HepG2 (cell line): Measurements from ENCODE around the gene TAP1. TPM values are rescaled to one million over a fixed set of nuclear protein-coding genes. Genes with fewer than 3 reads are reported as not detected.

Experiments used
- ARID2 ChIP-seq: sonication (generic); formaldehyde crosslinking; IDR thresholded peaks from 2 replicates; pipeline ENCODE4 v1.8.1; 2022; ENCODE audit warnings: mild to moderate bottlenecking, missing genetic modification reagents, borderline replicate concordance
- CREB1 ChIP-seq, 2 experiments: fragments of 450-650 bp in 1 of 2; IDR thresholded peaks; 2 replicates each; pipeline ENCODE4 v1.6.1; 2016 to 2017; ENCODE audit warnings: control low read depth in 1 of 2, mild to moderate bottlenecking in 1 of 2, missing compliant biosample characterization in 1 of 2, missing genetic modification characterization in 1 of 2
- ERF ChIP-seq: IDR thresholded peaks from 2 replicates; pipeline ENCODE4 v1.6.1; 2018; ENCODE audit warnings: missing biosample characterization, missing genetic modification reagents
- GATAD2A ChIP-seq: IDR thresholded peaks from 2 replicates; pipeline ENCODE4 v1.6.1; 2016
- KLF11 ChIP-seq: IDR thresholded peaks from 2 replicates; pipeline ENCODE4 v1.6.1; 2016; ENCODE audit warnings: missing compliant biosample characterization
- RAD21 ChIP-seq: fragments of 450-650 bp; formaldehyde crosslinking; IDR thresholded peaks from 2 replicates; pipeline ENCODE4 v1.5.0; 2020; ENCODE audit warnings: mild to moderate bottlenecking
- RFXANK ChIP-seq: IDR thresholded peaks from 2 replicates; pipeline ENCODE4 v1.6.1; 2016
- SAP130 ChIP-seq: IDR thresholded peaks from 2 replicates; pipeline ENCODE4 v1.6.1; 2016; ENCODE audit warnings: low read depth
- SMC3 ChIP-seq: IDR thresholded peaks from 2 replicates; pipeline ENCODE4 v1.6.1; 2011; ENCODE audit warnings: low read length, improper control_type of control experiment
- THAP11 ChIP-seq: IDR thresholded peaks from 2 replicates; pipeline ENCODE4 v1.6.1; 2016; ENCODE audit warnings: missing biosample characterization, missing genetic modification reagents
- ZNF317 ChIP-seq: sonication (generic); formaldehyde crosslinking; IDR thresholded peaks from 2 replicates; pipeline ENCODE4 v1.5.0; 2020; ENCODE audit warnings: mild to moderate bottlenecking, missing genetic modification reagents
- ZSCAN22 ChIP-seq: sonication (generic); formaldehyde crosslinking; IDR thresholded peaks from 2 replicates; pipeline ENCODE4 v1.4.0; 2020; ENCODE audit warnings: mild to moderate bottlenecking, missing genetic modification reagents
- polyA plus RNA-seq, 8 experiments: library from polyadenylated mRNA; depleted of rRNA in 3 of 8; stranded (reverse) in 7 of 8; unstranded in 1 of 8; fragments of >200 nt; fragmentation: Illumina TruSeq in 4 of 8; extraction: Trizol in 4 of 8; gene quantifications; 2 replicates each; pipeline versions ENCODE4 v1.2.1 to v1.2.3, GENCODE V29; 2011 to 2016; ENCODE audit warnings: low read depth in 4 of 8, missing spikeins in 1 of 8, mixed read lengths in 1 of 8; ENCODE audit not compliant: insufficient read depth in 1 of 8
- total RNA-seq, 5 experiments: library from RNA; depleted of rRNA; stranded (reverse); fragments of >200 nt; fragmentation: Illumina TruSeq; extraction: Trizol; gene quantifications; 2 replicates each; pipeline ENCODE4 v1.2.3, GENCODE V29; 2016; ENCODE audit warnings: low read depth in 1 of 5
- TF ChIP-seq, protein P1 (sequence below): sonication (generic); formaldehyde crosslinking; IDR thresholded peaks from 2 replicates; pipeline ENCODE4 v1.5.0; 2020; ENCODE audit warnings: mild to moderate bottlenecking, missing genetic modification reagents, moderate library complexity
- TF ChIP-seq, protein P2 (sequence below): sonication (generic); formaldehyde crosslinking; conservative IDR thresholded peaks from 2 replicates; pipeline ENCODE4 v1.4.0; 2020; ENCODE audit warnings: missing genetic modification reagents
- TF ChIP-seq, protein P3 (sequence below), 2 experiments: sonication (generic) in 1 of 2; formaldehyde crosslinking in 1 of 2; IDR thresholded peaks; 2 replicates each; pipeline versions ENCODE4 v1.4.0 to v1.6.1; 2018 to 2020; ENCODE audit warnings: missing genetic modification reagents in 2 of 2, borderline replicate concordance in 1 of 2, low read depth in 1 of 2, mild to moderate bottlenecking in 1 of 2, missing biosample characterization in 1 of 2
- TF ChIP-seq, protein P4 (sequence below): IDR thresholded peaks from 2 replicates; pipeline ENCODE4 v1.6.1; 2016; ENCODE audit warnings: missing genetic modification reagents, missing compliant biosample characterization

The TAP1 gene
- total and polyA plus RNA-seq, 2 of the 13 experiments (the other 11 are each of a cell fraction or from before 2014, with no cell fraction given) = 31.2 to 52.2 TPM

DNA sequence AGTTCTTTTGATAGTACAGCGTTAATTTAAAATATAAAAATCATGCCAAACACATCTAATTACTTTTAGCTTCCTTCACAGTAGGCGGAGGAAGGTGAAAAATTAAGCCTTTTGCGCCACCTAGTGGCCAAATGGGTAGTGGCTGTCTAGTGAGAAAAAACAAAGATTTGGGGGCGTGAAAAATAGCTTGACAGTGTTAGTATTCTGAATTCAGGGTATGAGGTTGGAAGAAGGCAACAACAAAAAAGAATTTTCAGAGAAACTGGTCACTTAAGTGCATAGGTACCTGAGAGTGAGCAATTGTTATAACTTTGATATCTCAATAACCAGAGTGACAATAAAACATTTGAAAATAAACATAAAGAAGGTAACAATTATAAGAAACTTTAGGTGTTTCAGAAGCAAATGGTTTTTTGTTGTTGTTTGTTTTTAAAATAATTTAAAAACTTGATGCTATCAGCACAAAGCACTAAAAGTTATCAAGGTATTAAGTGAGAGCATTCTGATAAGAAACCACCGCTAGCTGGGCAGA lies 14.8 kb upstream of the TAP1 start (continued):
- TF ChIP-seq CREB1 (IDR thresholded peaks at IDR 0.05) (no peak), CREB1 (CRISPR knock-in tag; IDR thresholded peaks at IDR 0.05) (0 out of 2 replicates have a peak, but pooled peaks have one; percentile 29), GATAD2A (CRISPR knock-in tag) (peak; percentile 28; the same call in 1 of the 2 replicates), RFXANK (CRISPR knock-in tag) (peak; percentile 69; the same call in 1 of the 2 replicates), SMC3 (peak; percentile 97), KLF11 (0 out of 2 replicates have a peak, but pooled peaks have one; percentile 36), RAD21 (CRISPR knock-in tag) (peak; percentile 89), THAP11 (0 out of 2 replicates have a peak, but pooled peaks have one; percentile 27), ARID2 (CRISPR knock-in tag) (no peak), ZSCAN22 (CRISPR knock-in tag) (no peak), ERF (CRISPR knock-in tag) (no peak), SAP130 (CRISPR knock-in tag) (peak; percentile 27; the same call in 1 of the 2 replicates), ZNF317 (CRISPR knock-in tag) (no peak)
- TF ChIP-seq, protein P1, sequence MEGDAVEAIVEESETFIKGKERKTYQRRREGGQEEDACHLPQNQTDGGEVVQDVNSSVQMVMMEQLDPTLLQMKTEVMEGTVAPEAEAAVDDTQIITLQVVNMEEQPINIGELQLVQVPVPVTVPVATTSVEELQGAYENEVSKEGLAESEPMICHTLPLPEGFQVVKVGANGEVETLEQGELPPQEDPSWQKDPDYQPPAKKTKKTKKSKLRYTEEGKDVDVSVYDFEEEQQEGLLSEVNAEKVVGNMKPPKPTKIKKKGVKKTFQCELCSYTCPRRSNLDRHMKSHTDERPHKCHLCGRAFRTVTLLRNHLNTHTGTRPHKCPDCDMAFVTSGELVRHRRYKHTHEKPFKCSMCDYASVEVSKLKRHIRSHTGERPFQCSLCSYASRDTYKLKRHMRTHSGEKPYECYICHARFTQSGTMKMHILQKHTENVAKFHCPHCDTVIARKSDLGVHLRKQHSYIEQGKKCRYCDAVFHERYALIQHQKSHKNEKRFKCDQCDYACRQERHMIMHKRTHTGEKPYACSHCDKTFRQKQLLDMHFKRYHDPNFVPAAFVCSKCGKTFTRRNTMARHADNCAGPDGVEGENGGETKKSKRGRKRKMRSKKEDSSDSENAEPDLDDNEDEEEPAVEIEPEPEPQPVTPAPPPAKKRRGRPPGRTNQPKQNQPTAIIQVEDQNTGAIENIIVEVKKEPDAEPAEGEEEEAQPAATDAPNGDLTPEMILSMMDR (CRISPR knock-in tag) = peak; percentile 90
- TF ChIP-seq, protein P2, sequence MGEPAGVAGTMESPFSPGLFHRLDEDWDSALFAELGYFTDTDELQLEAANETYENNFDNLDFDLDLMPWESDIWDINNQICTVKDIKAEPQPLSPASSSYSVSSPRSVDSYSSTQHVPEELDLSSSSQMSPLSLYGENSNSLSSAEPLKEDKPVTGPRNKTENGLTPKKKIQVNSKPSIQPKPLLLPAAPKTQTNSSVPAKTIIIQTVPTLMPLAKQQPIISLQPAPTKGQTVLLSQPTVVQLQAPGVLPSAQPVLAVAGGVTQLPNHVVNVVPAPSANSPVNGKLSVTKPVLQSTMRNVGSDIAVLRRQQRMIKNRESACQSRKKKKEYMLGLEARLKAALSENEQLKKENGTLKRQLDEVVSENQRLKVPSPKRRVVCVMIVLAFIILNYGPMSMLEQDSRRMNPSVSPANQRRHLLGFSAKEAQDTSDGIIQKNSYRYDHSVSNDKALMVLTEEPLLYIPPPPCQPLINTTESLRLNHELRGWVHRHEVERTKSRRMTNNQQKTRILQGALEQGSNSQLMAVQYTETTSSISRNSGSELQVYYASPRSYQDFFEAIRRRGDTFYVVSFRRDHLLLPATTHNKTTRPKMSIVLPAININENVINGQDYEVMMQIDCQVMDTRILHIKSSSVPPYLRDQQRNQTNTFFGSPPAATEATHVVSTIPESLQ (CRISPR knock-in tag) = 0 out of 2 replicates have a peak, but pooled peaks have one; percentile 84
- TF ChIP-seq, protein P3, sequence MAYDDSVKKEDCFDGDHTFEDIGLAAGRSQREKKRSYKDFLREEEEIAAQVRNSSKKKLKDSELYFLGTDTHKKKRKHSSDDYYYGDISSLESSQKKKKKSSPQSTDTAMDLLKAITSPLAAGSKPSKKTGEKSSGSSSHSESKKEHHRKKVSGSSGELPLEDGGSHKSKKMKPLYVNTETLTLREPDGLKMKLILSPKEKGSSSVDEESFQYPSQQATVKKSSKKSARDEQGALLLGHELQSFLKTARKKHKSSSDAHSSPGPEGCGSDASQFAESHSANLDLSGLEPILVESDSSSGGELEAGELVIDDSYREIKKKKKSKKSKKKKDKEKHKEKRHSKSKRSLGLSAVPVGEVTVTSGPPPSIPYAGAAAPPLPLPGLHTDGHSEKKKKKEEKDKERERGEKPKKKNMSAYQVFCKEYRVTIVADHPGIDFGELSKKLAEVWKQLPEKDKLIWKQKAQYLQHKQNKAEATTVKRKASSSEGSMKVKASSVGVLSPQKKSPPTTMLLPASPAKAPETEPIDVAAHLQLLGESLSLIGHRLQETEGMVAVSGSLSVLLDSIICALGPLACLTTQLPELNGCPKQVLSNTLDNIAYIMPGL (CRISPR knock-in tag; IDR thresholded peaks at IDR 0.05; ENCODE audit: borderline replicate concordance in 1 of 2, low read depth in 1 of 2) = 0 out of 4 replicates have a peak, but pooled peaks of 1 of the 2 experiments have one; percentile 59
- TF ChIP-seq, protein P4, sequence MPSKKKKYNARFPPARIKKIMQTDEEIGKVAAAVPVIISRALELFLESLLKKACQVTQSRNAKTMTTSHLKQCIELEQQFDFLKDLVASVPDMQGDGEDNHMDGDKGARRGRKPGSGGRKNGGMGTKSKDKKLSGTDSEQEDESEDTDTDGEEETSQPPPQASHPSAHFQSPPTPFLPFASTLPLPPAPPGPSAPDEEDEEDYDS (CRISPR knock-in tag) = 0 out of 2 replicates have a peak, but pooled peaks have one; percentile 11
